GM12864 (cell line): ENCODE data around the gene PCK2.

ENCODE experiments used
- DNase-seq: peaks from one replicate; pipeline ENCODE4 v3.0.0-alpha.2; 2011; ENCODE audit warnings: low read depth
- H3K4me3 ChIP-seq: 2 replicates; pipeline ENCODE4 v1.5.1; 2011; ENCODE audit warnings: mild to moderate bottlenecking, low read depth, low read length, control low read depth
- TF ChIP-seq, protein P1 (sequence below): IDR thresholded peaks from 2 replicates; pipeline ENCODE4 v1.5.1; 2011; ENCODE audit warnings: low read depth, mild to moderate bottlenecking, moderate library complexity, low read length, control low read depth, inconsistent platforms; ENCODE audit errors: missing control alignments

PCK2 gene

DNA sequence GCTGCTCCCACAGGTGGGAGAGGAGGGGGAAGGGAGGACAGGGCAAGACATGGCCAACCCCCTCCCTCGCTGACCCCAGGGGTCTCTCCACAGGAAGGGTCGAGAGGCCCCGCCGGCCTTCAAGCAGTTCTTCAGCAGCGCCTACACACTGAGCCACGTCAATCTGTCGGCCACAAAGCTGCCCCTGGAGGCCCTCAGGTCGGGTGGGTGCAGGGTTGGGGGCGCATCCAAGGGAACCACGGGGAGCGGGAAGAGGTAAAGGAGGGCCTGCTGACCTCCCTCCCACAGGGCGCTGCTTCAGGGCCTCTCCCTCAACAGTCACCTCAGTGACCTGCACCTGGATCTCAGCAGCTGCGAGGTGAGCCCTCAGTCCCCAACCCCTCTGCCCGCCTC is 36.2 kb upstream of the PCK2 start:
- TF ChIP-seq, protein P1, sequence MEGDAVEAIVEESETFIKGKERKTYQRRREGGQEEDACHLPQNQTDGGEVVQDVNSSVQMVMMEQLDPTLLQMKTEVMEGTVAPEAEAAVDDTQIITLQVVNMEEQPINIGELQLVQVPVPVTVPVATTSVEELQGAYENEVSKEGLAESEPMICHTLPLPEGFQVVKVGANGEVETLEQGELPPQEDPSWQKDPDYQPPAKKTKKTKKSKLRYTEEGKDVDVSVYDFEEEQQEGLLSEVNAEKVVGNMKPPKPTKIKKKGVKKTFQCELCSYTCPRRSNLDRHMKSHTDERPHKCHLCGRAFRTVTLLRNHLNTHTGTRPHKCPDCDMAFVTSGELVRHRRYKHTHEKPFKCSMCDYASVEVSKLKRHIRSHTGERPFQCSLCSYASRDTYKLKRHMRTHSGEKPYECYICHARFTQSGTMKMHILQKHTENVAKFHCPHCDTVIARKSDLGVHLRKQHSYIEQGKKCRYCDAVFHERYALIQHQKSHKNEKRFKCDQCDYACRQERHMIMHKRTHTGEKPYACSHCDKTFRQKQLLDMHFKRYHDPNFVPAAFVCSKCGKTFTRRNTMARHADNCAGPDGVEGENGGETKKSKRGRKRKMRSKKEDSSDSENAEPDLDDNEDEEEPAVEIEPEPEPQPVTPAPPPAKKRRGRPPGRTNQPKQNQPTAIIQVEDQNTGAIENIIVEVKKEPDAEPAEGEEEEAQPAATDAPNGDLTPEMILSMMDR: no peak
- no peak for DNase-seq
- H3K4me3 ChIP-seq: no peak overlapping the region

DNA sequence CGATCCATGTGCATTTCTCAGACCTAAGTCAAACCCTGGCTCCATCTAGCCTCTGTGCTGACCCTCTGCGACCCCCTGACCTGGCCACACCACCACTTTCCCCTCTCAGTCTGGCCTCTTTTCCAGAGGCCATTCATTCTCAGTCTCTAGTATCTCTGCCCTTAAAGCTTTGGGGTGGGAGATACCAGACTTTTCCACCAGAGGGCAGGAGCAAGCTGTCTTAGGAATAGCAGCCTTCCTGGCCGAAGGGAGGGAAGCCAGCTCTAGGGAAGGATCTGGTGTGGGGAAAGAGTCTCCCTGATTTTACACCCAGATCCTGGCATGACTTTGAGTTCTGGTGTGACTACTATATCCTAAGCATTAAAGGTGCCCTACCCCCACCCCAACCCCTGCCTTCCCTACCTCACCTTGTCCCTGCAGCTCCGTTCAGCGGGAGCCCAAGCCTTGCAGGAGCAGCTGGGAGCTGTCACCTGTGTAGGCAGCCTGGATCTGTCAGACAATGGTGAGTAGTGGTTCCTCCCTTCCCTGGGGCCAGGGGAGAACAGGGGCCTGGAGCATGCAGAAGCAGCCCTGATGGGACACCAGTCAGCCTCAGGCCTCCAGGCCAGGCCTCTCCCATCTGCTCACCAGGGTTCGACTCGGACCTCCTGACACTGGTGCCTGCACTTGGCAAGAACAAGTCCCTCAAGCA is 35.7 kb upstream of the PCK2 start:
- H3K4me3 ChIP-seq: no peak overlapping the region
- TF ChIP-seq, protein P1: peak; percentile 76
- no peak for DNase-seq

DNA sequence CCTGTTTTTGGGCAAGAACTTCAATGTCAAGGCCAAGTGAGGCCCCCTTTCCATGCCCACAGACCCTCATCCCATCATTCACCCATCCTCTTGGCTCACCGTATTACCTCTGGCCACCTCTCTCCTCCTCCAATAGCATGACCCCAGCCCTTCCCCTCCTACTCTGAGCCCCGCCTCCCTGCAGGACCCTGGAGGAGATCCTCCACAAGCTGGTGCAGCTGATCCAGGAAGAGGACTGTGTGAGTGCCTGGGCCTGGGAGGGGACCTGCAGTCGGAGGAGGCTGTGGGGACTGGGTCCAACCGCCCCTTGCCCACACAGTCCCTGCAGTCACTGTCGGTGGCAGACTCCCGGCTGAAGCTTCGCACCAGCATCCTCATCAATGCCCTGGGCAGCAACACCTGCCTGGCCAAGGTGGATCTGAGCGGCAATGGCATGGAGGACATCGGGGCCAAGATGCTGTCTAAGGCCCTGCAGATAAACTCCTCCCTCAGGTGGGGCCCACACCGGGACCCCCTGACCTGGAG is 35.1 kb upstream of the PCK2 start:
- TF ChIP-seq, protein P1: no peak
- DNase-seq: no peak

GRCh38 chr14:24059841-24060388 is 34.2 kb upstream of the PCK2 start:
- TF ChIP-seq, protein P1: no peak
- H3K4me3 ChIP-seq: no peak overlapping the region
- DNase-seq: no peak

More for the DNA sequence above, 35.1 kb upstream of the PCK2 start:
- no peak overlapping the region for H3K4me3 ChIP-seq

- DNase-seq: no peak
- H3K4me3 ChIP-seq: no peak overlapping the region
- TF ChIP-seq, protein P1: no peak
Observed at GRCh38 chr14:24060443-24060842, 33.7 kb upstream of the PCK2 start.

- no peak overlapping the region for H3K4me3 ChIP-seq
- TF ChIP-seq, protein P1: no peak
- DNase-seq: no peak
Observed at GRCh38 chr14:24060984-24061913, 32.9 kb upstream of the PCK2 start.
